GM04504 (cell line): ENCODE data around the gene CEACAM16.
"Not testable (repeated sequence)": the region's sequence is repeated elsewhere in the genome, so short reads cannot be mapped to it uniquely, and the experiment has no call there.

Experiments
- DNase-seq: peaks from one replicate; pipeline ENCODE4 v3.0.0-alpha.2; 2012; ENCODE audit warnings: low read depth

The CEACAM16 gene, protein sequence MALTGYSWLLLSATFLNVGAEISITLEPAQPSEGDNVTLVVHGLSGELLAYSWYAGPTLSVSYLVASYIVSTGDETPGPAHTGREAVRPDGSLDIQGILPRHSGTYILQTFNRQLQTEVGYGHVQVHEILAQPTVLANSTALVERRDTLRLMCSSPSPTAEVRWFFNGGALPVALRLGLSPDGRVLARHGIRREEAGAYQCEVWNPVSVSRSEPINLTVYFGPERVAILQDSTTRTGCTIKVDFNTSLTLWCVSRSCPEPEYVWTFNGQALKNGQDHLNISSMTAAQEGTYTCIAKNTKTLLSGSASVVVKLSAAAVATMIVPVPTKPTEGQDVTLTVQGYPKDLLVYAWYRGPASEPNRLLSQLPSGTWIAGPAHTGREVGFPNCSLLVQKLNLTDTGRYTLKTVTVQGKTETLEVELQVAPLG

DNA sequence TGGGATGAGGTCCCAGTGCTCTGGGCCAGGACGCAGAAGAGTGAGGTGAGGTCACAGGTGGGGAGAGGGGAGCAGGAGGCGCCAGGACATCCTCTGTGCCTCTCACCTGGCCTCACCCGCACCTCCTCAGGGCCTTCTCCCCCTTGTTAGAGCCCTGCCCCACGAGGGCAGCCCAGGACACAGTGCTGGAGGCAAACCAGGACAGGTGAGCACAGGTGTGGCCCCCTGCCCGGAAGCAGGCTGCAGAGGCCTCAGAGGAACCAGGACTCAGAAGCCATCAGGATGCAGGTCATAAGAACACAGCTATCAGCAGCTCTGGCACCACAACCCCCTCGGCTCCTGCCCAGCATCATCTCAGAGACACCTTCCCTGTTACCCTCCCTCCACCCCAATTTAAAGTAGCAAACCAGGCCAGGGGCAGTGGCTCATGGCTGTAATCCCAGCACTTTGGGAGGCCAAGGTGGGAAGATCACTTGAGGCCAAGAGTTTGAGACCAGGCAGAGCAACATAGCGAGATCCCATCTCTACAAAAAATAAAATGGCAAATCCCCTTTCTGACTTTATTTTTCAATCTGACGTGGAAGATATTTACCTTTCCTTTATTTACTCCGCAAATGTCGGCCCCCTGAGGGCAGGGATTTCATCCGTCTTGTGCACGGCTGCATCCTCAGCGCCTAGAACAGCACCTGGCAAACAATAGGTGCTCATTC, at the start of gene CEACAM16:
TSS of gene CEACAM16 (plus strand) at position 660 of the 710 bp plus-strand sequence. CDS start 2,306 bp downstream, outside the sequence.
- no peak for DNase-seq

- DNase-seq = no peak
Measured at GRCh38 chr19:44649578-44650145, 49.3 kb upstream of the CEACAM16 start.

DNA sequence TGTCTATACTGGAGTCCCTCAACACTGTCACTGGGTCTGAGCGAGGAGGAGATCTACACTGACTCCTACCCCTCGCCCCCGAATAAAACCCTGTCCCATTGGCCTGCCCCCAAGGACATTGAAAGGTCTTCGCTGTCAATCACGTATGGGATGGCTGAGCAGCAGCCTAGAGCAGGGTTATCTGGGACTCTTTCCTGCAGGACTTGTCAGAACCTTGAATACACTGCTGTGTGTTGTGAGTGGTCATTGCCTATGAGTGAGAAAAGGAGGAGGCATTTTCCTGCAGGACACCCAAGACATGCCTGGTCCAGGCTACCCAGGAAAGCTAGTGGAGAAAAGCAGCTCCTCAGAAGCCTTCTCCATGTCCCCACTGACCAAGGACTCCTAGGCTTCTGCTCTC, 45.6 kb upstream of the CEACAM16 start:
- no peak for DNase-seq

- no peak for DNase-seq
Measured at GRCh38 chr19:44653977-44654774, 44.8 kb upstream of the CEACAM16 start.

- no peak for DNase-seq
Measured at GRCh38 chr19:44657211-44657921, 41.6 kb upstream of the CEACAM16 start.

DNA sequence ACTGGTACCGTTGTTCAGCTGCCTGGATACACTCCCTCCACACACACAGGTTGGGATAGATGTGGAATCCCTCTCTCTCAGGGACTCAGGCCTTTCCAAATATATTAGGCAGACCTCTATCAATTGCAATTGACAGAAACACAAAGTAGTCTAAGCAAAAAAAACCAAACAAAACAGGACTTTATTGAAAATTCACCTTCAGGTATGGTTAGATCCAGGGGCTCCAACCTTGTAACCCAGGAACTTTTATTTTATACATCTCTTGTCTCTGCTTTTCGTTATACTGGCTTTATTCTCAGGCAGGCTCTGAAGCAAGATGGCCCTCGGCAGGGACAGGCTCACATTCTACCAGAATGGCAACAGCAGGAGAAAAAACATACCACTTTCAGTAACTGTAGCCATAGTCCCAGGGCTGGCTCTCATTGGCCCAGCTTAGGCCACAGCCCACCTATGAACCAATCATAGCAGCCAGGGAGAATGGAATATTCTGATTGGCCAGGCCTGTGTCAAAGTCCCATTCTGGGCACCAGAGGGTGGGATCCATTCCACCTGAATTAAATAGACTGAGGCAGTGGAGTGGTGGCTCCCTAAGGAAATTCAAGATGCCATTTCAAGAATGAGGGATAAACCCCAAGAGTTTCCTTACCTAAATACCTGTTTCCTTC, 40.8 kb upstream of the CEACAM16 start:
- DNase-seq = no peak

DNA sequence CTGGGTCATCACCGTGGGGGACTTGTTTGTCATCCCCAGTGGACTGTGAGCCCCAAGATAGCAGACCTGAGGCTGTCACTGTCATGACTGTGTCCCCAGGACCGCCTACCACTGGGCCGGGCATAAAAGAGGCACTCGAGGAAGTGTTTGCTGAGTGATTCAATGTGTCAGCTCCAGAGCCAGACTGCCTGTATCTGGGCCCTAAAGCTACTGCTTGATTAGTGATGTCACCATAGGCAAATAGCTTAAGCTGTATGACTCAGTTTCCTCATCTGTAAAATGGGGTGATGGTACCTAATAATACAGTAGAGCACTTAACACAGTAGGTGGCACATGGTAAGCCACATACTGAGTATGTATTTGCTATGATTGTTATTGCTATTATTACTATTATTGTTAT, 38.9 kb upstream of the CEACAM16 start:
- DNase-seq = no peak

DNA sequence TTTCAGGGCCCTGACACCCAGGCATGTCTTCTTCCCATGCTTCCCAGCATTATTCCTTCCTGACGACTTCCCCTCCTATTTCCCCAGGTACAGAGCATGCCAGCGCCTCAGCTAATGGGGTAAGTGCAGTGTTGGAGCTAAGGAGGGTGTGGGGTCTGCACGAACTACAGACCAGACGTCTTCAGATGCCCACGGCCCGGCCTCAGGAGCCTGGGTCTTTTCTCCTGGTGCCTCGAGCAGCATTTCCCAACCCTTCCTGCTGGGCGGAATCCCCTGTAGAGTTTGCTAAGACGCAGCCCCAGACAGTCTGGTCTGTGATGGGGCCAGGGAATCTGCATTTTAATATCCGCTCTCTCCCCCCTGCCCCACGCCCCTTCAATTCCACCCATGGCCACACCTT, 37.7 kb upstream of the CEACAM16 start:
- DNase-seq = no peak

- no peak for DNase-seq
Measured at GRCh38 chr19:44661904-44662303, 37.0 kb upstream of the CEACAM16 start.

GRCh38 chr19:44662691-44663385, 36.1 kb upstream of the CEACAM16 start:
- DNase-seq = no peak

DNA sequence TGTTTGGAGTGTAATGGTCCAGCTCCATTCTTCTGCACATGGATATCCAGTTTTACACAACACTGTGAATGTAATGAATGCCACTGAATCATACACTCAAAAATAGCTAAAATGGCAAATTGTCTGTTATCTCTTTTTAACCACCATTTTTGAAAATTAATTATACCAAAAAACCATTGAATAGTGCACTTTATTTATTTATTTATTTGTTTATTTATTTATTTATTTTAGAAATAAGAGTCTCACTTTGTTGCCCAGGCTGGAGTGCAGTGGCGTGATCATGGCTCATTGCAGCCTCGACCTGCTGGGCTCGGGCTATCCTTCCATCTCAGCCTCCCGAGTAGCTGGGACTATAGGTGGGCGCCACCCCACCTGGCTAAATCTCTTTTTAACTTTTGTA, 35.0 kb upstream of the CEACAM16 start:
- DNase-seq = no peak

DNA sequence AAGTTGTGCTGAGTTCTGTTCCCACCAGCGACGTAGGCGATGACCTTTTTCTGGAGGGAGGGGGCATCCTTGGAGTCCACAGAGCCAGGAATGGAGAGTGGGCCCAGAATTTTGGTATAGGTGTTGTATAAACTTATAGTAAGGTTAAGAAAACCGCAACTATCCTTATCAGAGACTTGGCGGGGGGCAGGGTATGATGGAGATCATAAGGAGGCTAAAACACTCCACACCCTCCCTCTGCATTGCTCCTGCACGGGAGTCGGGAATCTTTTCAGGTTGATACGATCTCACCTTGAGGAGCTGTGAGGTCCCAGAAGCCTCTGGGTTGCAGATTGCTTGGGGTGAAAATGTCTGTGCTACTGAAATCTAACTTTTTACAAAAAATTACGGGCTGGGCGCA, 34.0 kb upstream of the CEACAM16 start:
- DNase-seq = no peak

DNA sequence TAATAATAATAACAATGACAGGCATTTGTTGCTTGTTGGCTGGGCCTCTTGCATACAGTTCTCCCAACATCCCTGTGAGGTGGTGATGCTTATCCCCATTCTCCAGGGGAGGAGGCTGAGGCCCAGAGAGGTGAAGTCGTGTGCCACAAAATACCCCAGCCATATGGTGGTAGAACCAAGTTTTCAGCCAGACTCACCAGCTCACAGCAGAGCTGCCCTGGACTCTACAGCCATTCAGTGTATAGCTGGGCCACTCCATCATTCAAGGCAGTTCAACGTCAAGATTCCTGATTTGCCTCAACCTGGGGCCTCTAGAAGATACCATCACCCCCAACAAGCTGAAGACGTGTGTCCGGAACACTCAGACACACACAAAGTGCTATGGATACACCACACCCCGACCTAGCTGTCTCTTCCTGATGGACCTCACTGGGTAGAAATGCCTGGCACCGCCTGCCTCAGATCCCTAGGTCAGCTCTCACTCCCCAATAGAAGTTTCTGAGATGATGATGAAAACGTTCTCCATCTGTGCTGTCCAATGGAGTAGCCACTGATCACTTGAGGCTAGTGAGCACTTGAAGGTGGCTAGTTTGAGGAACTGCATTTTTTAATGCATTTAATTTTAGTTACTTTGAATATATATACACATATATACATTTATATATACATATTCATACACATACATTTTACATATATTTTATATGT, 31.9 kb upstream of the CEACAM16 start:
- no peak for DNase-seq

- no peak for DNase-seq
Measured at GRCh38 chr19:44668985-44669764, 29.8 kb upstream of the CEACAM16 start.

DNA sequence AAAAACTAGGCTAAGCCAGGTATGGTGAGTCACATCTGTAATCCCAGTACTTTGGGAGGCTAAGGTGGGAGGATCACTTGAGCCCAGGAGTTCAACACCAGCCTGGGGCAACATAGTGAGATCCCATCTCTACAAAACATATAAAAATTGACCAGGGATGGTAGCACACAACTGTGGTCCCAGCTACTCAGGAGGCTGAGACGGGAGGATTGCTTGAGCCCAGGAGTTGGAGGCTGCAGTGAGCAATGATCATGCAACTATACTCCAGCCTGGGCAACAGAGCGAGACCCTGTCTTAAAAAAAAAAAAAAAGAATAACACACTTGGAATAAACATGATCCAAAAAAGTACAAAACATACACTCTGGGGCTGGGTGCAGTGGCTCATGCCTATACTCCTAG, 28.9 kb upstream of the CEACAM16 start:
- DNase-seq = not testable (repeated sequence)

DNA sequence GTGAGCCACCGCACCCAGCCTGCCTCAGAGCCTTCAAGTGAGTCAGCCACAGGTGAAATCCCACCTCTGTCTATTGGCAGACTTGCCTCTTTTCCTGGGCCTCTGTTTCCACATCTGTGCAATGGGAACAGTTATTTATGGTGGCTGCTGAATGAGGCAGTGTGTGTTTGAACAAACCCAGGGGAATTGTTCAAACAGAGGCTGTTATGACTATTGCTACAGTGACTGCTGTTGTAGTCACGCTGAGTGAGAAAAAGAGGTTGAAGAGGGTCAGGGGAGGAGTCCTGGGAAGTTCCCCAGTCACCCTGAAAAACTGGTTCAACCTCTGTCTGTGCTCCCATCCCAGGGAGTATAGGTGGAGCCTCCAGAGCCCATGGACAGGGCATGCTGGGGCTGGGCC, 27.6 kb upstream of the CEACAM16 start, which contains the start of gene CEACAM19:
TSS of gene CEACAM19 (plus strand) at position 83 of the 400 bp plus-strand sequence. CDS start 450 bp downstream, outside the sequence.
- no peak for DNase-seq

- DNase-seq = no peak
Measured at GRCh38 chr19:44672226-44672625, 26.7 kb upstream of the CEACAM16 start.

GRCh38 chr19:44673510-44673909, 25.4 kb upstream of the CEACAM16 start:
- no peak for DNase-seq

- DNase-seq = no peak
Measured at GRCh38 chr19:44675521-44675920, 23.4 kb upstream of the CEACAM16 start.
